HEK293T (cell line): ENCODE measurements around the gene PCIF1.

Source experiments
- FOXA1 ChIP-seq: fragments of 450-650 bp; IDR thresholded peaks from 2 replicates; pipeline ENCODE4 v1.6.1; 2016; ENCODE audit warnings: mild to moderate bottlenecking
- SUZ12 ChIP-seq: fragments of 450-650 bp; IDR thresholded peaks from 2 replicates; pipeline ENCODE4 v1.6.1; 2016; ENCODE audit warnings: mild to moderate bottlenecking

DNA sequence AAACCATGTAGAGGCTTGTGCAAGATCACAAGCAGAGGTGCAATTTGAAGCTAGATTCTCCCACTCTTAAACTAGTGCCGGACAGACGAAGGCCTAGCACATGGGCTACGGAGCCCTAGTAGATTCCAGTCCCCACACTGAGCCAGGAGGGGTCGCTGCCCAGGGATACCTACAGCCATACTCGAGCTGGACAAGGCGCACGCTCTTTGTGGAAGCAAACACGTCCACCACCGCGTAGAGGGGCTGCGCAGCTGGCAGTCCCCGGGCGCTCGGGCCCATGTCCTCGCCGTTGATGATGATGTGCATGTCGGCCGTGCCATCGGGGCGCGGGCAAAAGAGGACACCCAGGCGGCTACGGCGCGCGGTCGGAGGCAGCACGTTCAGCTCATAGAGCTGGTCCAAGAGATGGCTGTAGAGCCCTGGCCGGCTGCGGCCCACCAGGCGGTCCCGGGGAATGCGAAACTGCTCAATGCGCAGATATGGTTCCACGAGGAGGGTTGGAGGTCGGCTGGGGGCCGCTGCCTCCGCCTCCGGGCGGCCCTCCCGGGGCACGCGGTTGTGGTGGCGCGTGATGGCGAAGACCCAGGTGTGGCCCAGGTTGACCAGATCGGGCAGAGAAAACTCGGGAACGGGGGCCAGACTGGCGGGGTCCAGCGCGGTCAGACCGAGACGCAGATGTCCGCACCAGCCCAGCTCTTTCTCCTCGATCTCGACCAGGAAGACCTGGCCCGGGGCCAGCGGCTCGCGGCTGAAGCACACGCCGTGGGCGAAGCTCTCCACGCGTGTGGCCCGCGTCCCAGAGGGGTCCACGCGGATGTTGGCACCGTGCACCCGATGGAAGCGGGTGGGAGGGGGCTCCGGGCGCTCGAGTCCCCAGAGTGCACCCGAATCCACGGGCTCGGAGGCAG is 44.2 kb upstream of the PCIF1 start:
- no peak for TF ChIP-seq FOXA1
- TF ChIP-seq SUZ12, result no peak
